Measurements from ENCODE around the gene SHC2.

The SHC2 gene

DNA sequence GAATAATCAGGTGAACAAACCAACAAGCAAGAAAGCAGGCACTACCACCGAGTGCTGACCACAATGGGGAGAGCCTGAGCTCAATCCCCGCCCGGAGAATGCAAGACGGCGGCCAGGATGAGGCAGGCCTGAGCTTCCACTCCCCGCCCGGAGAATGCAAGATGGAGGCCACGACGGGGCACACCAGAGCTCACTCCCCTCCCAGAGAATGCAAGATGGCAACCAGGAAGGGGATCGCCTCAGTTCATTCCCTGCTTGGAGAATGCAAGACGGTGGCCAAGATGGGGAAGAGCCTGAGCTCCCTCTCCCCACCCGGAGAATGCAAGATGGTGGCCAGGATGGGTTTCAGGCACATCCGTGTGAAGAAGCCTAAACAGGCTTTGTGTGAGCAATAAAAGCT, 91.6 kb downstream of the SHC2 start:
- DNase-seq: no peak

DNA sequence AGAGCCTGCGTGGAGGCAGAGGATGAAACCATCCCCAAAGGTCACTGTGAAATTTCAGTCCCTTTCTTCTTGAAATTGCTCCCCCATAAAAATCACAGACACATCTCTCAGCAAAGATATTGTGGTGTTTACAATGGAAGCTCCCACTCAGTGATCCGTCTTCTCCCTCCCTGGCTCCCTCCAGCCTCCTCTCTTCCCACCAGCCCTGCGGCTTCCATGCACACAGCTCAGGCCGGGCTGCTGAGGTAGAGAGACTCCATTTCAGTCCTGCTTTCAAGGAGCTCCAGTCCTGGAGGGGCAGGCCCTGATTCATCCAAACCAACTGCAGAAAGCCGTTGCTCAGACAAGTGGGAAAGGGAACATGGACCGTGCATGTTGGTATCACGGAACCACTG, 92.2 kb downstream of the SHC2 start:
- no peak for DNase-seq

DNA sequence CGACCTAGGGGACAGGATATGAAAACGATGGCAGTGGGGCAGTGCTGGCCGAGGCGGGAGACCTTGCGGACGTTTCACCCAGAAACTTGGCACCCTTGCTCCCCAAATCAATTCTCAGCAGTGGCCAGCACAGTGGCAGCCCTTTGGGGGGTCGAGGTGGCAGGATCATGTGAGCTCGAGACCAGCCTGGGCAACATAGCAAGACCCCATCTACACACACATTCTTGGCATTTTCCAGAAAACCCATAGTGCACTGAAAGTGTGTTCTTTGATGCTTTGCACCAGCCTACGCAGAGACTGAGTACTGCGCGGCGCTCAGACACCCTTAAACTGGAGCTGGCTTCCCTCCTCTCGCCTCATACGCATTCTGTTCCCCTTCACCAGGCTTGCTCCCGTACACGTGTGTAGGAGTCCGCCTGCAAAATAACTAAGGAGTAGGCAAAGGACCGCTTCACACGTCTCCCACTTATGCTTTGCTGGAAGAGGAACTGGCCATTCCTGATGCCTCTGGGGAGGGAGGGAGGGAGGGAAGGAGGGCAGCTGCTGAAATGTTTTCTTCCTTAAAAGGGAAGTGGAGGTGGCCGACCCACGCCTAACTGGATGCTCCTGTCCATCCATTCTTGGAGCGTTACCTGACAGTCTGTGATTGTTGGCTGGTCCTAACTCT, 92.7 kb downstream of the SHC2 start:
- no peak for DNase-seq

DNA sequence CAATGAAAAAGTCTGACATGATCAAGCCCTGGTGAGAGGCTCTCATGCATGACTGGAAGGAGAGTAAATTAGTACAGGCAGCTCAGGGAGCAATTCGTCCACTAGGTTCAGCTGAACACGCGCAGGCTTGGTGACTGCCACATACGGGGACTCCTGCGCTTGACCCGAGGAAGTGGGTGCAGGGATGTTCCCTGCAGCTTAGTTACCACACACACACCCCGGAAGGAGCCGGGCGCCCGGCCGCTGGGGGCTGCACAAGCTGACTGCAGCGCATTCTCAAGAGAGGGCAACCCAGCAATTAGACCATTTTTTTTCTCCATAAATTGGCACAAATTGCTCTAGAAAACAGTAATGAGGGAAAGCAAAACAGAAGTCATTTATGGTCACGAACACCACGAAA, 93.3 kb downstream of the SHC2 start:
- no peak for DNase-seq

DNA sequence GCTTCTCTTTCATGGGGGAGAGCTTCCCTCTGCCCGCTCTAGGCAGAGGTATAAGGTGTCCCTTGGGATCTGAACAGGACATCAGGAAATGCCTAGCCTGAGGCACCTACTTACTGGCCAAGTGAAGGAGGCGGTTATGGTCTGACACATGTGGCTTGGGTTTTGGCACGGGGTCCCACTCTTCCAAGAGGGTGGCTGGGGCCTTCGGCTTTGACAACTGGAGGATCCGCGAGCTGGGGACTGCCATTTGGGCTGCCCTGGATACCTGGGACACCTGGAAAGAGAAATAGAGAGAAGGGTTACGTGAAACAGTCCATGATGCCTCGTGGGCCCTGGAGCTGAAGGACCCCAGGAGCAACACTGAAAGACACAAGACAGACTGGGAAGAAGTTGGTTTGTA, 93.9 kb downstream of the SHC2 start:
- DNase-seq: no peak
